ENCODE measurements around the gene TGFBR3L.
"Not testable (repeated sequence)": the region's sequence is repeated elsewhere in the genome, so short reads cannot be mapped to it uniquely, and the experiment has no call there.

The TGFBR3L gene

GRCh38 chr19:7926727-7927604 lies 12.3 kb downstream of the TGFBR3L start:
- no peak for DNase-seq (ENCODE audit: low read depth in 2 of 3, low spot score in 1 of 3)

GRCh38 chr19:7927605-7928333 lies 13.1 kb downstream of the TGFBR3L start:
- DNase-seq (ENCODE audit: low read depth in 2 of 3, low spot score in 1 of 3) = no peak

DNA sequence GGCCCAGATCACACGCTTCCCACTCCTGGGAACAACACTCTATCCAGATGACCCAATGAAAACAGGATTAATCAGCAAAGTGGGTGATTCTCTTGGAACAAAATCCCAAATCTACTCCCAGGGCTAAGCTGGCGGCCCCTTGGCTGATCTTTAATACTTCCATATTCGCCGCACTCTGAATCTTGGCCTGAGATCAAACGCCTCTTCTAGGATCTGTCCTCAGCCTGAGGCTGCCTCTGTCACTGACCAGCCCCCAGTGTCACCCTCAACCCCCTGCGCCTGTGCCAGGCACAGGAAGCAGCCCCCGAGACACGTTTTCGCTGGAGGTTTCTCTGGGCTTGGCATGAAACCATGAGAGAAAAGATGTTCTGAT lies 13.7 kb downstream of the TGFBR3L start:
- DNase-seq (ENCODE audit: low read depth in 2 of 3, low spot score in 1 of 3) = no peak

DNA sequence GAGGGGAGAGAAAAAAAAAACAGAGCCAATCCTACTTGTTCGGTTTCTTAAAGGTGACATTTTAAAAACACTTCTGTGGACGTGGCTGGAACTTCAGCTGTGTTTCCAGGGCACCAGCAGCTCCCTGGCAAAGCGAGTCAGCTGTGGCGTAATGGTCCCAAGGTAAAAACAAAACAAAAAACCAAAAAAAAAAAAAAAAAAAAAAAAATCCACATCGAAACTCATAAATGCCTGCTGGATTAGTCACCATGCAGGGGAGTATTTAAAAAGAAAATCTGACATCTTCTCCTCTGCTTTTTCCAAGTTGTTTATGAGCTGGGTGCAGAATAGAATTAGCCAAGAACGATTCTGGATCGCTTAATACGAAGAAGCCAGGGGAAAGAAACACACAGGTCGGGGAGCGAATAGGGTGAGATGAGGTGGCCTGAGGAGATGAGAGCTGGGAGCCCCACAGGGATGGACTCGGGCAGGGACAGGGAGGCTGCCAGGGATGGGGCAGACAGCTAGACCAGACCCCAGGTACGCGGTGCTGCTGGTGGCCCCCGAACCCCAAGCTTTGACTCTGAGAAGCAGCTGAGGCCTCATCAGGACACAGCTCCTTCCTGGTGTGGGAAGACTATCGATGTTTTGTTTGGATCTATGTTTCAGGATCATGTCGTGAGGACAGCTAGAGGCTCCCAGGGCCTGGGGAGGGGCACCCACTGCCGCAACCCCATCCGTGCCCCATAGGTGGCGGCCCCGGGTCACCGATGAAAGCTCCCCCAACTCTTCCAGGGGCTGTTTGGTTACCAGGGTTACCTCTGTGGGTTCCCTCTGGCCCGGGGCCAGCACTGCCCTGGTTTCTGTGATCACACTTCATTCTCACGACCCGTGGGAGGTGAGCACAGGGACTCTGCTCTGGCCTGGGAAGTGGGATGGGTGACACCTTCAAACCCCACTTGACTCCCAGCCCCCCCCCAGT lies 14.4 kb downstream of the TGFBR3L start:
- DNase-seq (ENCODE audit: low read depth in 2 of 3, low spot score in 1 of 3) = peak; percentile 46 to 59 (median 52)

DNA sequence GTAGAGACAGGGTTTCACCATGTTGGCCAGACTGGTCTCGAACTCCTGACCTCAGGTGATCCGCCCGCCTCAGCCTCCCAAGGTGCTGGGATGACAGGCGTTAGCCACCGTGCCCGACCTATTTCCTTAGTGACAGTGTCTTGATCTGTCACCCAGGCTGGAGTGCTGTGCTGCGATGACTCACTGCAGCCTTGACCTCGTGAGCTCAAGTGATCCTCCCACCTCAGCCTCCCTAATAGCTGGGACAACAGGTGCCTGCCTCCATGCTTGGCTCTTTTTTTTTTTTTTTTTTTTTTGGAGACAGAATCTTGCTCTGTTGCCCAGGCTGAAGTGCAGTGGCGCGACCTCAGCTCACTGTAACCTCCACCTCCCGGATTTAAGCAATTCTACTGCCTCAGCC lies 15.4 kb downstream of the TGFBR3L start:
- DNase-seq (ENCODE audit: low read depth in 2 of 3, low spot score in 1 of 3) = not testable (repeated sequence)

GRCh38 chr19:7930765-7931164 lies 16.1 kb downstream of the TGFBR3L start:
- no peak for DNase-seq (ENCODE audit: low read depth in 2 of 3, low spot score in 1 of 3)

DNA sequence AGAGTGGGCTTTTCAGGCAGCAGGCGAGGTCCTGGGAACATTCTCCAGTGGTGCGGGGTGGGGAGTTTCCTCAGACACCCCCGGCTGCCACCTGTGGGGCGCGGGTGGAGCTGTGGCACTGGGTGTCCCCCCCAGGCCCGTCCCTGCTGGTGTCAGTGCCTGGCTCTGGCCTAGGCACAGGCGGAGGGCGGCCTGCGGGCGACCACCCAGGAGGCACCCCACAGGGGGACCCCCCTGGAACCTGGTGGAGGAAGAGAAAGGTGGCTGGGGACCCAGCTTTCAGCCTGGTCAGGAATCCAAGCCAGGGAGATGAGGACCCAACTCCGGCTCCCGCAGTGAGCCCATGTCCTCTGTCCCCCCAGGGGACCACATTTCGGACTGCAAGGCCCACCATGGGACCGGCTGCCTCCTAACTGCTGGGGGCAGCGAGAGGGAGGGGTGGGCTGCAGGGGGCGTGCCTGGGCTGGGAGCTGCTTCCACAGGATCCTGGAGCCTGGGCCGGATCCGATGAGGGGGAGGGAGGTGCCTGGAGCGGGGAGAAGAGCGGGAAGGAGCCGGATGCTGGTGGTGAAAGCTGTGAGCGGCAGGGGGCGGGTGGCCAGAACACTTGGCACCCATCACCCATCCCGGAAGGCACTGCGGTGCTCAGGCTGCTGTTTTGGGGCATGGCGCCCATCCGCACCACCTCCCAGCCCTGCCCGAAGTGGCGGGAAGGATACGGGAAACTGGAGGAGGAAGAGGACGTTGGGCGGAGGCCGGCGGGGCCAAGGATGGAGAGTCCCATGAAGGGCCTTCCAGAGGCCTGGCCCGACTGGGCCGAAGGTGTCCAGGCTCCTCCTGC lies 16.8 kb downstream of the TGFBR3L start:
- no peak for DNase-seq (ENCODE audit: low read depth in 2 of 3, low spot score in 1 of 3)

DNA sequence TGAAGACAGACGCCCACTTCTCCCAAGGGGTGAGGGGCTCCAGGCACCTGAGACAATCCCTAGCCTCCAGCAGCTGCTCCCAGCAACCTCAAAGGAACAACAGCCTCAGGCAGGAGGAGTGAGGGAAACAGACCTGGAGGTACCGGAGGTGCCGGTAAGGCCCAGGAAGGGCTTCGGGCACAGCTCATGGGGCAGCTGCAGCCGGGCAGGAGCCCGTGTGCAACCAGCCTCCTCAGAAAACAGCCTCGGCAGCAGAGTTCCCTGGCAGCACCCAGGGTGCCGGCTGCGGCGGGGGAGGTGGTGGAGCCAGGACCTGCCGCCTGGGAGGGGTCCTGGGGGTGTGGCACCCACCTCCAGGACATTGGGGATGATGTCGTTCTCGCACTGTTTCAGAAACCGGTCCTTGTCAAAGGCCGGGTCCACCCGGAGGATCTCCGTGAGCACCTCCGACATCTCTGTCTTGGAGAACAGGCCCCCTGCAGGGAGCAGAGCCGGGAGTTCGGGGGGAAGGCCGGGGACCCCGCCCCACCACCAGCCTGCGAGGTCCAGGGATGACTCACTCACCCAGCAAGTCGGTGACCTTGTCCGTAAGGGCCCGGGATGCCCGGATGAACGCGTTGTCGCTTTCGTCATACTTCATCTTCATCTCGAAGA lies 17.8 kb downstream of the TGFBR3L start:
- DNase-seq (ENCODE audit: low read depth in 2 of 3, low spot score in 1 of 3) = no peak

DNA sequence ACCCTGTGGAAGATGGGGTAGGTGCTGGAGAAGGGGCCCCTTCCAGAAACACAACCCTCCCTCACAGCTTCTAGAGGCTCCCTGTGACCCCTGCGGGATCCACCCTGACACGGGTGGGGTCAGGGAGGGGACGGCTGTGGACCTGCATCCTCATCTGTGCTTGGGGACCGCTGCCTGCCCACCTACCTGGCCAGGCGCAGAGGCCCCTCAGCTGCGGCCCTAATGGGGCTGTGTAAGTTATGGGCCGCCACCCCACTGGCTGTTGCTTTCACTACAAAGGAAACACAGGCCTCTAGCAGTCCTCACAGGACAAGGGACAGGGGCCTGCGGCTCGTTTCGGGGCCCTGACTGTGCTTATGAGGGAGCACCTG lies 18.3 kb downstream of the TGFBR3L start:
- no peak for DNase-seq (ENCODE audit: low read depth in 2 of 3, low spot score in 1 of 3)

GRCh38 chr19:7933411-7933810 lies 18.8 kb downstream of the TGFBR3L start:
- DNase-seq (ENCODE audit: low read depth in 2 of 3, low spot score in 1 of 3) = no peak

- DNase-seq (ENCODE audit: low read depth in 2 of 3, low spot score in 1 of 3) = no peak
Observed at GRCh38 chr19:7933828-7934725, 19.4 kb downstream of the TGFBR3L start.

DNA sequence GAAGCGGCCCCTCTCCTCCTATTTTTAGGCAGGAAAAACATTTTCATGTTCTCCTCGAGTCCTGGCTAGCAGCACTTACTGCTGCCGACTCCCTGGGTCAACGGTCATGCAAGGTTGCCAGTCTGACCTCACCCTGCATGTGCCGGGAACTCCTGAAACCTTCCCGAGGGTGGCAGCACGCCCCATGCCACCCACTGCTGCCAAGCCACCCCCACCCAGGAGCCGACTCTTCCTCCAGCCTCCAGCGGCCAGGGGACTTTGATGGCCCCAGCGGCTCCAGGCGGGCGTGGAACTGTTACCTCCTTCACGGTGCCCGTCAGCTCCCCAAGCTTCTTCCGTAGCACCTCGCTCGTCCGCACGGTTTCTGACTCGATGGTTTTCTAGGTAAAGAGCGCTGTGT lies 20.1 kb downstream of the TGFBR3L start:
- no peak for DNase-seq (ENCODE audit: low read depth in 2 of 3, low spot score in 1 of 3)

GRCh38 chr19:7940841-7941240 lies 26.2 kb downstream of the TGFBR3L start:
- no peak for DNase-seq (ENCODE audit: low read depth in 2 of 3, low spot score in 1 of 3)

GRCh38 chr19:7941895-7942596 lies 27.4 kb downstream of the TGFBR3L start:
- no peak for DNase-seq (ENCODE audit: low read depth in 2 of 3, low spot score in 1 of 3)

- DNase-seq (ENCODE audit: low read depth in 2 of 3, low spot score in 1 of 3) = no peak
Observed at GRCh38 chr19:7942981-7943443, 28.4 kb downstream of the TGFBR3L start.

- peak; percentile 98 to 99 (median 98) for DNase-seq (ENCODE audit: low read depth in 2 of 3, low spot score in 1 of 3)
Observed at GRCh38 chr19:7943444-7944176, 29.0 kb downstream of the TGFBR3L start, which contains the start of gene TIMM44. Gene TIMM44 (minus strand): TSS chr19:7943666. CDS start chr19:7943651, 15 bp downstream.

- peak; percentile 78 to 90 (median 80) for DNase-seq (ENCODE audit: low read depth in 2 of 3, low spot score in 1 of 3)
Observed at GRCh38 chr19:7944177-7944761, 29.6 kb downstream of the TGFBR3L start.
